ENCODE measurements around the gene AXIN1.
"Not testable (repeated sequence)": the region's sequence is repeated elsewhere in the genome, so short reads cannot be mapped to it uniquely, and the experiment has no call there.

AXIN1 gene

GRCh38 chr16:381789-382717, 29.5 kb upstream of the AXIN1 start, which contains the start of gene PGAP6:
PGAP6 (minus strand) TSS chr16:381978; CDS start chr16:381821, 157 bp downstream.
- peak; percentile 18 for DNase-seq

DNA sequence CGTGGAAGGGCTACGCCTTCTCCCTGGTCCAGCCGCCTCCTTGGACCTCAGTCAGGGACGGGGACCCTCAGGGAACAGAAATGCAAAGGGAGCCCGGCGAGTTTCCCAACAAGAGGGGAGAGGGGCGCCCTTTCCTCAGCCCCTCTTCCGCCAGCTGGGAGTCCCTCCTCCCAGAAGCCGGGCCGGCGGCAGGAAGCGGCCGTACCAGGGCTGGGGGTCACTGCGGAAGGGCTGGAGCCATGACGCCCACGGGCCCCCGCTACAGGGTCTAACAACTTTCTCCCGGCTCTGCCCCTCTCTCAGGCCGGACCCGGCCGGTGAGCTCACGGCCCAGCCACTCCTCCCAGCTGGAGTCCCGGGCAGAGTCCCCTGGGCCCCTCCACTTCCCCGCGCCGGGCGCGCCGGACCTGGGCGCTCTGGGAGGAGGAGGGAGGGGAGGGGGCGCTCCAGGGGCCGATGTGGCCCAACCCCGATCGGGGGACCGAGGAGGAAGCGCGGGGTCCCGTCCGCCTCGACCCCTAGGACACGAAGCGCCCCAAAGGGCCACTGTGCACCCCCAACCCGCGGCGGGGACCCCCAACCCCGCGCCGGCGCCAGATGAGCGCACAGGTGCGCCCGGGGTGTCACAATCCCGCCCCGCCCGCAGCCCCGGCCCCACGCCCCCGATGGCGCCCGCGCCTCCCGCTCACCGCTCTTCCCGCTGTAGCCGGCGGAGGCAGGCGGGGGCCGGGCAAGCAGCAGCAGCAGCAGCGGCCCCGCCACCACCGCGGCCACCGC, 28.7 kb upstream of the AXIN1 start:
- DNase-seq = no peak

DNA sequence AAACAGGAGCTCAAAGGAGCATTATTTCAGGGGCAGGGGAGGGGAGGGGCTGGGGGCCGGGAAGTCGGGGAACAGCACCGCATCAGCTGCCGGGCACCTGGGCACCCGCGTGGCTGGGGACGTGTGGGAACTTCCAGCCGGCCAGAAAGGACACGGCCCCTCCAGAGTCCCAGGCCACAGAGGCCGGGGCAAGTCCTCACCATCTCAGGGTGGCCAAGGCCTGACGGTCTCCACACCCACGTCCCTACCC, 28.2 kb upstream of the AXIN1 start:
- DNase-seq = no peak

- no peak for DNase-seq
Measured at GRCh38 chr16:379961-380761, 27.6 kb upstream of the AXIN1 start.

DNA sequence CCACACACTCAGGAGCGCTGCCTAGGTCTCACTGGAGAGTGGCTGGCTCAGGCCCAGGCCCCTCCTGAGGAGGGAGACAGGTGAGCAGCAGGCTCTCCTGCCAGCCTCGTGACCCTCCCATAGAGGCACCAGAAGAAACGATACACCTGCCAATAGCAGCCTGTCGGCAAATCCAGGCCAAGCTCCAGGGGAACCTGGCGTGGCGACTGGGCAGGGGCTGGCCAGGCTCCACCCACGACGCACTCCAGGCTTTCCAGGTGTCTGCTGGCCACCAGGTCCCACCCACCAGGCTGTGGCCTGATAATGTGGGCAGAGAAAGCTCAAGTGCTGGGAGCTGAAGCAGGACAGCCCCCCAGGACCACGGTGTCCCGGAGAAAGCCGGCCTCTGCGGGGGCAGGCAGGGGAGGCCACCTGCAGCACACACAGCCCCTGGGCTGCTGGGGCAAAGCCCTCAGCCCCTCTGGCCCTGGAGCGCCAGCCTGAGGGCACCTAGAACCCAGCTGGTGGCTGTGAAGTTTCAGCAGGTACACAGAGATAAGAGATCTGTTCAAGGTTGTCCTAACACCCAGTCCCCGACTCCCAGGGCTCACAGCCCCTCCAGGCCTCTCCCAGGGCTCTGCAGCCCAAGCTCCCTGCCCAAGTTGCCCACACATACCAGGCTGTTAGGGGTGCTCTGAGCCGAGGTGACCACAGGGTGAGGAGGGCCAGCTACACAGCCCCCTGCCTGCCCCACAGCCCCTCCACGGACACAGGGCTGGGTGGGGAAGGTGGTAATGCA, 26.8 kb upstream of the AXIN1 start:
- DNase-seq = peak; percentile 89

DNA sequence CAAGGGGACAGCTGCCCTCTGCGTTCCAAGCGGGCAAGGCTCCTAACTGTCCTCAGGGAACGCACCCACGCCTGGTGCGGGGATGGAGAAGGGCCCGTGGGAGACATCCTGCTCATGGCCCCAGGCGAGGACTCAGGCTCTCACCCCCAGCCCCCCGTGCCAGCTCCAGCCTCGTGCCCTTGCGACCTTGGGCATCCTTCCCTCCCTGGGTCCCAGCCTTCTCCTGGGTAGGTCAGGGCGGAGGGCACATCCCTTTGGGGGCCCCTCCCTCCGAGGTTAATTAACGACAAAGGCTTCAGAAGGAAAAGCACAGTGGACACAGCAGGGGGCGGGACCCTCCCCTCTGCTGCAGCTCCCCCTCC, 26.3 kb upstream of the AXIN1 start:
- no peak for DNase-seq

GRCh38 chr16:378113-378820, 25.7 kb upstream of the AXIN1 start:
- DNase-seq = not testable (repeated sequence)

- no peak for DNase-seq
Measured at GRCh38 chr16:377419-377951, 25.0 kb upstream of the AXIN1 start.

- DNase-seq = no peak
Measured at GRCh38 chr16:376817-377418, 24.4 kb upstream of the AXIN1 start.

GRCh38 chr16:375927-376816, 23.6 kb upstream of the AXIN1 start:
- DNase-seq = no peak

GRCh38 chr16:375212-375611, 22.7 kb upstream of the AXIN1 start:
- no peak for DNase-seq

DNA sequence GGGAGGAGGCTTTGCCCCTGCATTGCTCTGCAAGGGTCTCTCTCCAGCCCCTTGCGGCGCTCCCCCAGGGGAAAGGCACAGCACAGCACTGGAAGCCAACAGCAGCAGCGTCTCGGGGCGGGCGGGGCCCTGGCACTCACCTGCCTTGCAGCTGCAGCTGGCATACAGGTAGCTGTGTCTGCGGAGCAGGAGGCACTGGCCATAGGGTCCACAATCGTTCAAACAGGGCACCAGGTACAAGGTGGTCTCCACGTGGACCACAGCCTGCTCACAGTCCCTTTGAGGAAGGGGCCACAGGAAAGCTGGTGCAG, 22.0 kb upstream of the AXIN1 start:
- no peak for DNase-seq

DNA sequence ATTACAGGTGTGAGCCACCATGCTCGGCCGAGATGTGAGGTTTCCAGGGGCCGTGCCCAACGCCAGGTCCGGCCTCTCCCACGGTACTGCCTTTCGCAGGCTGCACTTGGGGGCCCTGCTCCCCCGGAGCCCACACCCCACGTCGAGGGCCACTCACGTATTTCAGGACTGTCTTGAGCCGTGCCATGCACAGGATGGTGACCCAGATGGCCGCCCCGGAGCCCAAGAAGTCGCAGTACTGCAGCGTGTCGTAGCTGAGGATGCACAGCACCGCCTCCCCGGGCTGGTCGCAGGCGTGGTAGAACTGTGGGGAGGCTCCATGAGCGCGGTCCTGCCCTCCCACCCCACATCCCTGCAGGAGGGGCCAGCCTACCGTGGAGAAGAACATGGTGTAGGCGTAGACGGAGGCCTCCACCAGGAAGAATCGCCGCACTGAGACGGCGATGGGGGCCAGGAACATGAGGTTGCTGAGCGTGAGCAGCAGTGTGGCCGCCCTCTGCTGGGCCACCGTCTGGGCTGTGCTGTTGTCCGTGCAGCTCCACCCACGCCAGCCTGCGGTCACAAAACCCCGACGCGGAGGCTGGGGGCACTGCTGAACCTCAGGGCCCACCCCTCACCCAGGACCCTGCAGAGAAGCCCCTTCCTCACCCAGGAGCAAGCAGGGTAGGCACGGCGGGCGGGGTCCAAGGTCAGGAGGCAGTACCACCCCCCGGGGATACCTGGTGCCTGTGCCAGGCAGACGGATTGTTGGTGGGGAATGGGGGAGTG, 21.5 kb upstream of the AXIN1 start:
- DNase-seq = no peak

DNA sequence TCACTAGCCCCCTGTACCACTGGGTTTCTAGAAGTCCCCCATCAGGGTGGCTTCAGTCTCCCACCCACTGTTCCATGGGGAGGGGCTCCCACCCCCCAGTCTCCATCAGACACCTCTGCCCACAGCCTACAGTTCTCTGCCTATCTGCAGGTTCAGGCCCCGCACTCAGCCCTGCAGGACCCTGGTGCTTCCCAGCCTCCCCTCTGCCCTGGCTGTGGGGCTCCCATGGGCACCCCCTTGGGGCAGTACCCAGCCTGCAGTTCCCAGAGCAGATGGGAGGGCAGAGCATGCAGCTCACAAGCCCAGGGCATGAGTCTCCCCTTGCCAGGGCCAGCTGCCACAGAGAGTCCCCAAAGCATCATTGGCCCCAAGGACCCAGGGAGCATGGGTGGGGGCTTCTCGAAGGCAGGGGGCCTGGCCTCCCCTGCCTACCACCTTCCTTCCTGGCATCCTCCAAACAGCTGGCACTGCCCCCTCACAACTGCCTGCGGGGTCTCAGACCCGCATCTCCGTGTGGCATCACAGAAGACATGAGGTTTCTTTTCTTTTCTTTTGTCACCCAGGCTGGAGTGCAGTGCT, 20.6 kb upstream of the AXIN1 start:
- DNase-seq = no peak

DNA sequence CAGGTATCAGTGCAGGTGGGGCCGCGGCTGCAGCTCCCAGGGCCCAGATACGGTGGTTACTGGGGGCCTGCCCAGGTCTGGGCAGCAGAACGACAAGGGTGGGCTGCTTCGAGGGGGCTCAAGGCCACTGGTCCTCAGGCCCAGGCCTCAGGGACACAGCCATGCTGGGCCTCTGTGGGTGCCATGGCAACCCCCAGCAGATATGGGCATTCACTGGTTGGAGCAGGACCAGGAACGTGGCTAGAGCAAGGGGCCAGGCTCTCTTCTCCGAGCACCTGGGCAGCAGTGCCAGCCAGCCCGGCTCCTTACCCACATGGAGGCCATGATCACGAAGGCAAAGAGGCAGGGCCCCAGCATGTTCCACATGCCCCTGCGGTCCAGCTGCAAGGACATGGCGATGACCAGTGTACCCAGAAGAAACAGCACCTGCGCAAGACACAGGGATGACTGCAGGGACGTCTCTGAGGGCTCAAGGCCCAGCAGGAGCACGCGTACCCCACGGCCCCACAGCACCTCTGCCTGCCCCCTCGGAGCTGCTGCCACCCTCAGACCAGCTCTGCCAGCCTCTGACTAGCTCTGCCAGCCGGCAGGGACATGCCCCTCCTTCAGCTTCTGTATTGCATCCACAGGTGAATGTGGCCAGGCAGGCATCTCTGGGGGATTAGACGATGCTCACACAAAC, 19.9 kb upstream of the AXIN1 start:
- no peak for DNase-seq

- no peak for DNase-seq
Measured at GRCh38 chr16:371515-372301, 19.2 kb upstream of the AXIN1 start.

GRCh38 chr16:370979-371514, 18.5 kb upstream of the AXIN1 start:
- DNase-seq = no peak

Data from NCI-H1105 treated with DMSO at 0.1 percent for 48 hours (cell line).